K562 (cell line): ENCODE measurements around the gene SELENOM. TPM values are rescaled to one million over a fixed set of nuclear protein-coding genes. Genes with fewer than 3 reads are reported as not detected.

Experiments
- ATF7 ChIP-seq: fragments of 450-650 bp; IDR thresholded peaks from 2 replicates; pipeline ENCODE4 v1.7.1; 2014; ENCODE audit warnings: mild to moderate bottlenecking, moderate library complexity
- CBFA2T2 ChIP-seq: fragments of 450-650 bp; conservative IDR thresholded peaks from 2 replicates; pipeline ENCODE4 v1.6.1; 2017; ENCODE audit warnings: mild to moderate bottlenecking
- CTBP1 ChIP-seq: fragments of 450-650 bp; IDR thresholded peaks from 2 replicates; pipeline ENCODE4 v1.6.1; 2016; ENCODE audit warnings: borderline replicate concordance
- CTCF ChIP-seq, 3 experiments: IDR thresholded peaks in 2 of 3; conservative IDR thresholded peaks in 1 of 3; 2 replicates each; pipeline ENCODE4 v1.5.1; 2011 to 2012; ENCODE audit warnings: low read length in 3 of 3, mild to moderate bottlenecking in 3 of 3, control low read depth in 2 of 3, improper control_type of control experiment in 1 of 3, inconsistent platforms in 1 of 3, low read depth in 1 of 3, mixed read lengths in 1 of 3, moderate library complexity in 1 of 3; ENCODE audit not compliant: insufficient read depth in 2 of 3
- DDX20 ChIP-seq: fragments of 450-650 bp; IDR thresholded peaks from 2 replicates; pipeline ENCODE4 v1.6.1; 2016; ENCODE audit warnings: missing genetic modification characterization, low read depth, mild to moderate bottlenecking, missing compliant biosample characterization, moderate library complexity
- DEAF1 ChIP-seq: fragments of 450-650 bp; formaldehyde crosslinking; IDR thresholded peaks from 2 replicates; pipeline ENCODE4 v1.4.0; 2020; ENCODE audit warnings: mild to moderate bottlenecking, moderate library complexity
- EP400 ChIP-seq: fragments of 450-650 bp; IDR thresholded peaks from 2 replicates; pipeline ENCODE4 v1.6.1; 2017; ENCODE audit warnings: antibody characterized with exemption, mild to moderate bottlenecking, moderate library complexity
- HSF4 ChIP-seq: fragments of 250-450 bp; sonication (Bioruptor Pico); IDR thresholded peaks from 2 replicates; pipeline ENCODE4 v2.1.2; 2022; ENCODE audit warnings: mild to moderate bottlenecking, moderate library complexity, borderline replicate concordance
- MAX ChIP-seq: sonication (generic); formaldehyde crosslinking; IDR thresholded peaks from 2 replicates; pipeline ENCODE4 v1.9.0; 2022; ENCODE audit warnings: mild to moderate bottlenecking, missing genetic modification reagents
- MLLT1 ChIP-seq, 2 experiments: fragments of 450-650 bp; IDR thresholded peaks; 2 replicates each; pipeline ENCODE4 v1.6.1; 2016
- TAF1 ChIP-seq: IDR thresholded peaks from 2 replicates; pipeline ENCODE4 v1.6.1; 2011; ENCODE audit warnings: mild to moderate bottlenecking, low read length, moderate library complexity; ENCODE audit not compliant: insufficient read depth, control insufficient read depth, severe bottlenecking; ENCODE audit errors: extremely low read depth
- THAP12 ChIP-seq: fragments of 250-450 bp; sonication (Bioruptor Pico); IDR thresholded peaks from 2 replicates; pipeline ENCODE4 v1.9.0; 2021; ENCODE audit warnings: mild to moderate bottlenecking, inconsistent platforms
- ZBTB7A ChIP-seq: IDR thresholded peaks from 2 replicates; pipeline ENCODE4 v1.6.1; 2011; ENCODE audit warnings: low read depth, mild to moderate bottlenecking, low read length, moderate library complexity, borderline replicate concordance; ENCODE audit not compliant: control insufficient read depth
- ZBTB9 ChIP-seq: fragments of 450-650 bp; formaldehyde crosslinking; IDR thresholded peaks from 2 replicates; pipeline ENCODE4 v1.4.0; 2020; ENCODE audit warnings: mild to moderate bottlenecking, moderate library complexity
- ZNF740 ChIP-seq, 3 experiments: fragments of 200-800 bp in 1 of 3; sonication (Bioruptor generic) in 1 of 3; sonication (generic) in 1 of 3; formaldehyde crosslinking in 1 of 3; IDR thresholded peaks; 2 replicates each; pipeline versions ENCODE4 v1.6.1 to v1.8.0; 2016 to 2022; ENCODE audit warnings: mild to moderate bottlenecking in 2 of 3, missing compliant biosample characterization in 2 of 3, missing genetic modification characterization in 2 of 3, missing genetic modification reagents in 1 of 3
- polyA plus RNA-seq, 8 experiments: library from polyadenylated mRNA; depleted of rRNA in 4 of 8; stranded (reverse) in 5 of 8; unstranded in 3 of 8; fragments of >200 nt; fragmentation: Nextera tagmentation in 2 of 8; fragmentation: Illumina TruSeq in 1 of 8; extraction: Ambion mirVana in 2 of 8; extraction: Trizol in 1 of 8; gene quantifications; 2 replicates each; pipeline versions ENCODE4 v1.2.1 to v1.2.3, GENCODE V29; 2011 to 2014; ENCODE audit warnings: inconsistent platforms in 1 of 8, missing spikeins in 1 of 8
- total RNA-seq, 7 experiments: library from RNA; depleted of rRNA in 6 of 7; stranded (reverse); fragments of >200 nt in 6 of 7; fragmentation: Illumina TruSeq in 2 of 7; extraction: Trizol in 2 of 7; gene quantifications; 2 replicates each; pipeline versions ENCODE4 v1.2.1 to v1.2.3, GENCODE V29; 2011 to 2021; ENCODE audit warnings: low replicate concordance in 1 of 7

SELENOM gene
- total and polyA plus RNA-seq, 9 of the 15 experiments (the other 6 are each of a cell fraction or from before 2014, with no cell fraction given), result 1.2 to 10.6 (median 3.7) TPM

GRCh38 chr22:31084811-31085492, 22.4 kb downstream of the SELENOM start (continued):
- TF ChIP-seq ZBTB7A (peak; percentile 99), CBFA2T2 (no peak), TAF1 (peak; percentile 76), ZNF740 (CRISPR knock-in tag; IDR thresholded peaks at IDR 0.05) (peak; percentile 66; the same call in 1 of the 2 replicates), ZNF740 (tag; IDR thresholded peaks at IDR 0.05) (no peak), ZBTB9 (CRISPR knock-in tag) (0 out of 2 replicates have a peak, but pooled peaks have one; percentile 54), MAX (CRISPR knock-in tag) (peak; percentile 58), MLLT1 (IDR thresholded peaks at IDR 0.05) (no peak), ATF7 (0 out of 2 replicates have a peak, but pooled peaks have one; percentile 34), DEAF1 (peak; percentile 62; the same call in 1 of the 2 replicates), HSF4 (CRISPR knock-in tag) (no peak), CTBP1 (peak; percentile 22; the same call in 1 of the 2 replicates), CTCF (IDR thresholded peaks at IDR 0.05 in 2 of 3, conservative IDR thresholded peaks at IDR 0.05 in 1 of 3; ENCODE audit: insufficient read depth in 2 of 3, low read depth in 1 of 3, low read length in 3 of 3) (peak; percentile 70 to 79 (median 73)), DDX20 (tag) (no peak), THAP12 (CRISPR knock-in tag) (0 out of 2 replicates have a peak, but pooled peaks have one; percentile 4), EP400 (peak; percentile 84)
